HG03565 (cell line): ENCODE measurements around the gene RTP2.
"Not testable (repeated sequence)": the region's sequence is repeated elsewhere in the genome, so short reads cannot be mapped to it uniquely, and the experiment has no call there.

Source experiments
- ATAC-seq: cut with Tn5 transposase; IDR thresholded peaks from one replicate; pipeline ENCODE4 v1.9.1; 2021; ENCODE audit warnings: mild to moderate bottlenecking, moderate library complexity; ENCODE audit not compliant: unreplicated experiment

Gene RTP2

GRCh38 chr3:187717572-187717971 lies 15.2 kb upstream of the RTP2 start:
- no peak for ATAC-seq

GRCh38 chr3:187714404-187714979 lies 12.1 kb upstream of the RTP2 start:
- ATAC-seq: peak; percentile 81

GRCh38 chr3:187713504-187713903 lies 11.1 kb upstream of the RTP2 start:
- no peak for ATAC-seq

- ATAC-seq: no peak
Measured at GRCh38 chr3:187709155-187709554, 6.8 kb upstream of the RTP2 start.

GRCh38 chr3:187708696-187709095 lies 6.3 kb upstream of the RTP2 start:
- ATAC-seq: no peak

GRCh38 chr3:187706971-187707370 lies 4.6 kb upstream of the RTP2 start:
- no peak for ATAC-seq

- ATAC-seq: no peak
Measured at GRCh38 chr3:187705164-187705563, 2.8 kb upstream of the RTP2 start.

GRCh38 chr3:187700249-187700648 lies 2.1 kb downstream of the RTP2 start:
- no peak for ATAC-seq

- ATAC-seq: no peak
Measured at GRCh38 chr3:187698499-187699399, 3.6 kb downstream of the RTP2 start.

GRCh38 chr3:187696021-187696420 lies 6.3 kb downstream of the RTP2 start:
- ATAC-seq: no peak

GRCh38 chr3:187695449-187695848 lies 6.9 kb downstream of the RTP2 start:
- no peak for ATAC-seq

- no peak for ATAC-seq
Measured at GRCh38 chr3:187694801-187695200, 7.6 kb downstream of the RTP2 start.

- no peak for ATAC-seq
Measured at GRCh38 chr3:187693431-187693830, 8.9 kb downstream of the RTP2 start.

- ATAC-seq: no peak
Measured at GRCh38 chr3:187689984-187690383, 12.4 kb downstream of the RTP2 start.

GRCh38 chr3:187686621-187687273 lies 15.6 kb downstream of the RTP2 start:
- ATAC-seq: no peak

- ATAC-seq: no peak
Measured at GRCh38 chr3:187685948-187686347, 16.4 kb downstream of the RTP2 start.

- ATAC-seq: no peak
Measured at GRCh38 chr3:187684880-187685279, 17.5 kb downstream of the RTP2 start.

GRCh38 chr3:187684444-187684843 lies 17.9 kb downstream of the RTP2 start:
- no peak for ATAC-seq

- not testable (repeated sequence) for ATAC-seq
Measured at GRCh38 chr3:187681756-187682155, 20.6 kb downstream of the RTP2 start.

- no peak for ATAC-seq
Measured at GRCh38 chr3:187679638-187680396, 22.5 kb downstream of the RTP2 start.

GRCh38 chr3:187678726-187679268 lies 23.6 kb downstream of the RTP2 start:
- no peak for ATAC-seq
